ENCODE results near the gene CAPN8.

Gene CAPN8

GRCh38 chr1:223711747-223712193 is 46.3 kb upstream of the CAPN8 start:
- H4K20me1 ChIP-seq (ENCODE audit: insufficient read depth, low read length), result no peaks in the 10 kb centered on the region
- no peaks in the 10 kb centered on the region for H3K36me3 ChIP-seq (ENCODE audit: insufficient read depth, low read length)
- TF ChIP-seq EZH2 (IDR thresholded peaks at IDR 0.05; ENCODE audit: borderline replicate concordance, low read length), result no peak
- TF ChIP-seq, protein P1, sequence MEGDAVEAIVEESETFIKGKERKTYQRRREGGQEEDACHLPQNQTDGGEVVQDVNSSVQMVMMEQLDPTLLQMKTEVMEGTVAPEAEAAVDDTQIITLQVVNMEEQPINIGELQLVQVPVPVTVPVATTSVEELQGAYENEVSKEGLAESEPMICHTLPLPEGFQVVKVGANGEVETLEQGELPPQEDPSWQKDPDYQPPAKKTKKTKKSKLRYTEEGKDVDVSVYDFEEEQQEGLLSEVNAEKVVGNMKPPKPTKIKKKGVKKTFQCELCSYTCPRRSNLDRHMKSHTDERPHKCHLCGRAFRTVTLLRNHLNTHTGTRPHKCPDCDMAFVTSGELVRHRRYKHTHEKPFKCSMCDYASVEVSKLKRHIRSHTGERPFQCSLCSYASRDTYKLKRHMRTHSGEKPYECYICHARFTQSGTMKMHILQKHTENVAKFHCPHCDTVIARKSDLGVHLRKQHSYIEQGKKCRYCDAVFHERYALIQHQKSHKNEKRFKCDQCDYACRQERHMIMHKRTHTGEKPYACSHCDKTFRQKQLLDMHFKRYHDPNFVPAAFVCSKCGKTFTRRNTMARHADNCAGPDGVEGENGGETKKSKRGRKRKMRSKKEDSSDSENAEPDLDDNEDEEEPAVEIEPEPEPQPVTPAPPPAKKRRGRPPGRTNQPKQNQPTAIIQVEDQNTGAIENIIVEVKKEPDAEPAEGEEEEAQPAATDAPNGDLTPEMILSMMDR (IDR thresholded peaks at IDR 0.05; ENCODE audit: low read length), result no peak
- H3K79me2 ChIP-seq (ENCODE audit: insufficient read depth, low read length), result no peaks in the 10 kb centered on the region
- H3K4me2 ChIP-seq (ENCODE audit: low read length), result no peak overlapping the region
- no peaks in the 10 kb centered on the region for H3K9me2 ChIP-seq (ENCODE audit: low read depth, low read length)
- H3K9me3 ChIP-seq (ENCODE audit: low read length), result no peaks in the 10 kb centered on the region
- no peak overlapping the region for H3K4me3 ChIP-seq (ENCODE audit: low read depth, low read length, poor library complexity, severe bottlenecking)
- H3K9ac ChIP-seq (ENCODE audit: low read length), result no peak overlapping the region
- H3K4me1 ChIP-seq (ENCODE audit: insufficient read depth, low read length, severe bottlenecking), result no peaks in the 10 kb centered on the region
- H3K27ac ChIP-seq (ENCODE audit: low read depth, low read length, poor library complexity, severe bottlenecking), result no peak overlapping the region
- H3K27me3 ChIP-seq (ENCODE audit: insufficient read depth, low read length), result peaks cover 4% of the 10 kb centered on the region; the same call in 1 of the 2 replicates
- H3F3A ChIP-seq (ENCODE audit: insufficient read depth, low read length), result no peaks in the 10 kb centered on the region
- H2AFZ ChIP-seq (ENCODE audit: low read length), result no peak overlapping the region

- H3K4me1 ChIP-seq (ENCODE audit: insufficient read depth, low read length, severe bottlenecking), result no peaks in the 10 kb centered on the region
- no peaks in the 10 kb centered on the region for H3K9me2 ChIP-seq (ENCODE audit: low read depth, low read length)
- H3K79me2 ChIP-seq (ENCODE audit: insufficient read depth, low read length), result no peaks in the 10 kb centered on the region
- H3F3A ChIP-seq (ENCODE audit: insufficient read depth, low read length), result no peaks in the 10 kb centered on the region
- peaks cover 4% of the 10 kb centered on the region; the same call in 1 of the 2 replicates for H3K27me3 ChIP-seq (ENCODE audit: insufficient read depth, low read length)
- H3K9ac ChIP-seq (ENCODE audit: low read length), result no peak overlapping the region
- H2AFZ ChIP-seq (ENCODE audit: low read length), result no peak overlapping the region
- H3K27ac ChIP-seq (ENCODE audit: low read depth, low read length, poor library complexity, severe bottlenecking), result no peak overlapping the region
- H3K36me3 ChIP-seq (ENCODE audit: insufficient read depth, low read length), result no peaks in the 10 kb centered on the region
- H3K9me3 ChIP-seq (ENCODE audit: low read length), result no peaks in the 10 kb centered on the region
- H3K4me3 ChIP-seq (ENCODE audit: low read depth, low read length, poor library complexity, severe bottlenecking), result no peak overlapping the region
- H3K4me2 ChIP-seq (ENCODE audit: low read length), result no peak overlapping the region
- no peaks in the 10 kb centered on the region for H4K20me1 ChIP-seq (ENCODE audit: insufficient read depth, low read length)
- no peak for TF ChIP-seq EZH2 (IDR thresholded peaks at IDR 0.05; ENCODE audit: borderline replicate concordance, low read length)
- TF ChIP-seq, protein P1 (IDR thresholded peaks at IDR 0.05; ENCODE audit: low read length), result no peak
Observed at GRCh38 chr1:223711173-223711572, 45.7 kb upstream of the CAPN8 start.

DNA sequence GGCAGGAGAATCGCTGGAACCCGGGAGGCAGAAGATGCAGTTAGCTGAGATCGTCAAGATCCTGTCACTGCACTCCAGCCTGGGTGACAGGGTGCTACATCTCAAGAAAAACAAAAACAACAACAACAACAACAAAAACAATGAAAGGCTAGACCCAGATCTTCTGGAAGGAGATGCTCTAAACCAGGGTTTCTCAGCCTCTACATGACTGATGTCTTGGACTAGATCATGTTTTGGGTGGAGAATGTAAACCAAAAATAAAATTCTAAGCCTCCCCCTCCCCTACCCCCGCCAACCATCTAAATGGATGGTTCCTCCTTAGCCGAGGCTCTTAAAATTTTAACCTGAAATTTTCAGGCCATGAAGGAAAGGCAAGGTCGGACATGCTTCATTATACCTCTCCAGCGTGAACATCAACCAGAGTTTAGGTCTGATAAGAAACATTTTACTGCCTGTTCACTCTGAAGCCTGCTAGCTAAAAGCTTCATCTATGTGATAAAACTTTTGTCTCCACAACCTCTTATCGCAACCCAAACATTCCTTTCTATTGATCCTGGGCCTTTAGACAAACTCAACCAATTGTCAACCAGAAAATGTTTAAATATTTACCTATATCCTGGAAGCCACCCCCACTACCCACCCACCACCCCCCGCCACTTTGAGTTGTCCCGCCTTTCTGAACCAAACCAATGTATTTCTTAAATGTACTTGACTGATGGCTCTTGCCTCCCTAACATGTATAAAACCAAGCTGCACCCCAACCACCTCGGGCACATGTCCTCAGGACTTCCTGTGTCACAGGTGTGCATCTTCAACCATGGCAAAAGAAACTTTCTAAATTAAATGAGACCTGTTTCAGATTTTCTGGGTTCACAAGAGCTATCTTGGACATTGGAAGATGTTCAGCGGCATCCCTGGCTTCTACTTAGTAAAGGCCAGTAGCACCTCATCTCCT is 45.0 kb upstream of the CAPN8 start:
- H3K36me3 ChIP-seq (ENCODE audit: insufficient read depth, low read length), result no peaks in the 10 kb centered on the region
- H2AFZ ChIP-seq (ENCODE audit: low read length), result no peak overlapping the region
- peaks cover 4% of the 10 kb centered on the region; the same call in 1 of the 2 replicates for H3K27me3 ChIP-seq (ENCODE audit: insufficient read depth, low read length)
- no peaks in the 10 kb centered on the region for H3F3A ChIP-seq (ENCODE audit: insufficient read depth, low read length)
- no peak overlapping the region for H3K27ac ChIP-seq (ENCODE audit: low read depth, low read length, poor library complexity, severe bottlenecking)
- H3K9me2 ChIP-seq (ENCODE audit: low read depth, low read length), result no peaks in the 10 kb centered on the region
- H3K4me3 ChIP-seq (ENCODE audit: low read depth, low read length, poor library complexity, severe bottlenecking), result no peak overlapping the region
- H3K4me2 ChIP-seq (ENCODE audit: low read length), result no peak overlapping the region
- H4K20me1 ChIP-seq (ENCODE audit: insufficient read depth, low read length), result no peaks in the 10 kb centered on the region
- no peaks in the 10 kb centered on the region for H3K4me1 ChIP-seq (ENCODE audit: insufficient read depth, low read length, severe bottlenecking)
- no peaks in the 10 kb centered on the region for H3K79me2 ChIP-seq (ENCODE audit: insufficient read depth, low read length)
- TF ChIP-seq EZH2 (IDR thresholded peaks at IDR 0.05; ENCODE audit: borderline replicate concordance, low read length), result no peak
- no peaks in the 10 kb centered on the region for H3K9me3 ChIP-seq (ENCODE audit: low read length)
- no peak overlapping the region for H3K9ac ChIP-seq (ENCODE audit: low read length)

Measured in OCI-LY1 (cell line).